Natural killer cell treated with Interleukin-12 subunit alpha and Interleukin-12 subunit beta and Interleukin-15 and Interleukin-18, amount 100 ng/mL, for 72 hours (primary cell): ENCODE results near the gene CDK5RAP2. TPM values are rescaled to one million over a fixed set of nuclear protein-coding genes. Genes with fewer than 3 reads are reported as not detected.

Experiments used
- ATAC-seq, 2 donors: fragments of 150-1000 bp; cut with Tn5 transposase in 1 of 2; sonication (Bioruptor Pico), chemical (Tn5 transposase) in 1 of 2; 2 replicates each; pipeline ENCODE4 v1.10.0; 2021
- DNase-seq: peaks from one replicate; pipeline ENCODE4 v3.0.0; 2022; ENCODE audit warnings: low spot score
- H3K27ac Mint-ChIP-seq, 2 donors: 1 replicate in 1 of 2; 2 replicates in 1 of 2; pipeline ENCODE4 v1.8.0; 2022; ENCODE audit warnings: mixed read lengths in 2 of 2, mild to moderate bottlenecking in 1 of 2, moderate library complexity in 1 of 2
- H3K27me3 Mint-ChIP-seq, 2 donors: 1 replicate in 1 of 2; 2 replicates in 1 of 2; pipeline ENCODE4 v1.8.0; 2022; ENCODE audit warnings: mixed read lengths in 2 of 2
- H3K36me3 Mint-ChIP-seq: one replicate; pipeline ENCODE4 v1.8.0; 2022; ENCODE audit warnings: mixed read lengths
- H3K4me1 Mint-ChIP-seq, 2 donors: 1 replicate in 1 of 2; 2 replicates in 1 of 2; pipeline ENCODE4 v1.8.0; 2022; ENCODE audit warnings: low read depth in 2 of 2, mixed read lengths in 2 of 2, mild to moderate bottlenecking in 1 of 2
- H3K4me3 Mint-ChIP-seq: one replicate; pipeline ENCODE4 v1.8.0; 2022; ENCODE audit warnings: mixed read lengths
- H3K9me3 Mint-ChIP-seq: 2 replicates; pipeline ENCODE4 v1.8.0; 2022; ENCODE audit warnings: mixed read lengths
- total RNA-seq, 2 donors: library from RNA; stranded (reverse); gene quantifications; one replicate each; pipeline ENCODE4 v1.2.3, GENCODE V29; 2022

The CDK5RAP2 gene
- total RNA-seq, 2 donors from 2014 or later = 73.4 to 124 TPM

- Mint-ChIP-seq H3K4me3 (no peak overlapping the region), H3K4me1 (peaks cover 6 to 9% of the 10 kb centered on the region in 2 donors), H3K27ac (no peak overlapping the region), H3K36me3 (peaks cover 33% of the 10 kb centered on the region), H3K9me3 (no peaks in the 10 kb centered on the region), H3K27me3 (no peaks in the 10 kb centered on the region)
- no peak for ATAC-seq
- DNase-seq = no peak
These were observed 8.3 kb downstream of the CDK5RAP2 start for GRCh38 chr9:120571443-120572257.

GRCh38 chr9:120570296-120570695 lies 9.7 kb downstream of the CDK5RAP2 start:
- no peak overlapping the region for H3K4me3 Mint-ChIP-seq
- DNase-seq = no peak

GRCh38 chr9:120569556-120569955 lies 10.4 kb downstream of the CDK5RAP2 start:
- peaks cover 8 to 12% of the 10 kb centered on the region in 2 donors for H3K4me1 Mint-ChIP-seq
- no peaks in the 10 kb centered on the region for H3K9me3 Mint-ChIP-seq
- peak overlapping the region in 1 of 2 donors; percentile 2 for H3K27ac Mint-ChIP-seq
- no peak overlapping the region for H3K4me3 Mint-ChIP-seq
- no peaks in the 10 kb centered on the region for H3K27me3 Mint-ChIP-seq
- DNase-seq (no peak), ATAC-seq (no peak)
- H3K36me3 Mint-ChIP-seq = peaks cover 32% of the 10 kb centered on the region

More at GRCh38 chr9:120570296-120570695, 9.7 kb downstream of the CDK5RAP2 start:
- Mint-ChIP-seq H3K27me3 (no peaks in the 10 kb centered on the region), H3K36me3 (peaks cover 32% of the 10 kb centered on the region), H3K9me3 (no peaks in the 10 kb centered on the region), H3K27ac (no peak overlapping the region), H3K4me1 (peaks cover 5% of the 10 kb centered on the region in 2 donors)
- ATAC-seq = no peak

- DNase-seq (no peak), ATAC-seq (no peak)
- Mint-ChIP-seq H3K9me3 (no peaks in the 10 kb centered on the region), H3K27me3 (no peaks in the 10 kb centered on the region), H3K27ac (peak overlapping the region in 1 of 2 donors; percentile 2), H3K4me1 (peaks cover 8 to 12% of the 10 kb centered on the region in 2 donors), H3K4me3 (no peak overlapping the region), H3K36me3 (peaks cover 32% of the 10 kb centered on the region)
These were observed 11.2 kb downstream of the CDK5RAP2 start for GRCh38 chr9:120568816-120569215.

- Mint-ChIP-seq H3K36me3 (peaks cover 36% of the 10 kb centered on the region), H3K4me1 (peaks cover 10 to 15% of the 10 kb centered on the region in 2 donors), H3K4me3 (no peak overlapping the region), H3K27me3 (no peaks in the 10 kb centered on the region), H3K27ac (no peak overlapping the region), H3K9me3 (no peaks in the 10 kb centered on the region)
- DNase-seq (no peak), ATAC-seq (no peak)
These were observed 12.1 kb downstream of the CDK5RAP2 start for GRCh38 chr9:120567874-120568273.

GRCh38 chr9:120567081-120567480 lies 12.9 kb downstream of the CDK5RAP2 start:
- no peak for ATAC-seq
- peaks cover 16 to 23% of the 10 kb centered on the region in 2 donors for H3K4me1 Mint-ChIP-seq

GRCh38 chr9:120564589-120564988 lies 15.4 kb downstream of the CDK5RAP2 start:
- no peak overlapping the region for H3K27ac Mint-ChIP-seq
- ATAC-seq = no peak

More at GRCh38 chr9:120567081-120567480, 12.9 kb downstream of the CDK5RAP2 start:
- no peaks in the 10 kb centered on the region for H3K27me3 Mint-ChIP-seq
- no peaks in the 10 kb centered on the region for H3K9me3 Mint-ChIP-seq
- H3K4me3 Mint-ChIP-seq = no peak overlapping the region
- peaks cover 41% of the 10 kb centered on the region for H3K36me3 Mint-ChIP-seq
- no peak overlapping the region for H3K27ac Mint-ChIP-seq
- no peak for DNase-seq

GRCh38 chr9:120562861-120563443 lies 17.0 kb downstream of the CDK5RAP2 start:
- DNase-seq = no peak
- peaks cover 26% of the 10 kb centered on the region for H3K36me3 Mint-ChIP-seq
- H3K27me3 Mint-ChIP-seq = no peaks in the 10 kb centered on the region
- no peak overlapping the region for H3K4me3 Mint-ChIP-seq
- no peak for ATAC-seq
- no peaks in the 10 kb centered on the region for H3K9me3 Mint-ChIP-seq
- peaks cover 23 to 38% of the 10 kb centered on the region in 2 donors for H3K4me1 Mint-ChIP-seq
- no peak overlapping the region for H3K27ac Mint-ChIP-seq

More at GRCh38 chr9:120564589-120564988, 15.4 kb downstream of the CDK5RAP2 start:
- H3K9me3 Mint-ChIP-seq = no peaks in the 10 kb centered on the region
- H3K4me1 Mint-ChIP-seq = peaks cover 19 to 30% of the 10 kb centered on the region in 2 donors
- peaks cover 31% of the 10 kb centered on the region for H3K36me3 Mint-ChIP-seq
- no peak for DNase-seq
- H3K27me3 Mint-ChIP-seq = no peaks in the 10 kb centered on the region
- no peak overlapping the region for H3K4me3 Mint-ChIP-seq

GRCh38 chr9:120561709-120562108 lies 18.3 kb downstream of the CDK5RAP2 start:
- peaks cover 28 to 43% of the 10 kb centered on the region in 2 donors for H3K4me1 Mint-ChIP-seq
- no peak overlapping the region for H3K27ac Mint-ChIP-seq
- ATAC-seq (no peak), DNase-seq (no peak)
- H3K27me3 Mint-ChIP-seq = no peaks in the 10 kb centered on the region
- peaks cover 21% of the 10 kb centered on the region for H3K36me3 Mint-ChIP-seq
- H3K4me3 Mint-ChIP-seq = no peak overlapping the region
- no peaks in the 10 kb centered on the region for H3K9me3 Mint-ChIP-seq

GRCh38 chr9:120559546-120559945 lies 20.4 kb downstream of the CDK5RAP2 start:
- ATAC-seq (no peak), DNase-seq (no peak)
- Mint-ChIP-seq H3K9me3 (no peaks in the 10 kb centered on the region), H3K4me1 (peaks cover 25 to 38% of the 10 kb centered on the region in 2 donors), H3K4me3 (no peak overlapping the region), H3K36me3 (peaks cover 15% of the 10 kb centered on the region), H3K27ac (no peak overlapping the region), H3K27me3 (no peaks in the 10 kb centered on the region)

GRCh38 chr9:120558454-120558853 lies 21.5 kb downstream of the CDK5RAP2 start:
- Mint-ChIP-seq H3K27me3 (no peaks in the 10 kb centered on the region), H3K27ac (no peak overlapping the region), H3K4me3 (no peak overlapping the region), H3K9me3 (no peaks in the 10 kb centered on the region), H3K4me1 (peaks cover 25 to 38% of the 10 kb centered on the region in 2 donors), H3K36me3 (peaks cover 15% of the 10 kb centered on the region)
- no peak for DNase-seq
- no peak for ATAC-seq

GRCh38 chr9:120557205-120557604 lies 22.8 kb downstream of the CDK5RAP2 start:
- DNase-seq (no peak), ATAC-seq (no peak)
- H3K9me3 Mint-ChIP-seq = no peaks in the 10 kb centered on the region
- H3K27me3 Mint-ChIP-seq = no peaks in the 10 kb centered on the region
- H3K36me3 Mint-ChIP-seq = peaks cover 7% of the 10 kb centered on the region
- H3K4me3 Mint-ChIP-seq = no peak overlapping the region
- H3K4me1 Mint-ChIP-seq = peaks cover 17 to 28% of the 10 kb centered on the region in 2 donors
- no peak overlapping the region for H3K27ac Mint-ChIP-seq

- H3K36me3 Mint-ChIP-seq = peaks cover 7% of the 10 kb centered on the region
- H3K4me3 Mint-ChIP-seq = no peak overlapping the region
- DNase-seq (no peak), ATAC-seq (no peak)
- H3K27ac Mint-ChIP-seq = no peak overlapping the region
- no peaks in the 10 kb centered on the region for H3K9me3 Mint-ChIP-seq
- no peaks in the 10 kb centered on the region for H3K27me3 Mint-ChIP-seq
- peaks cover 18 to 25% of the 10 kb centered on the region in 2 donors for H3K4me1 Mint-ChIP-seq
These were observed 23.2 kb downstream of the CDK5RAP2 start for GRCh38 chr9:120556775-120557174.

GRCh38 chr9:120555839-120556238 lies 24.1 kb downstream of the CDK5RAP2 start:
- peaks cover 22 to 28% of the 10 kb centered on the region in 2 donors for H3K4me1 Mint-ChIP-seq
- H3K9me3 Mint-ChIP-seq = no peaks in the 10 kb centered on the region
- no peak overlapping the region for H3K27ac Mint-ChIP-seq
- DNase-seq (no peak), ATAC-seq (no peak)
- no peaks in the 10 kb centered on the region for H3K27me3 Mint-ChIP-seq
- H3K4me3 Mint-ChIP-seq = no peak overlapping the region
- H3K36me3 Mint-ChIP-seq = peaks cover 10% of the 10 kb centered on the region
